Transverse colon (tissue), 4 donors: ENCODE results near the gene CXorf58. TPM values are rescaled to one million over a fixed set of nuclear protein-coding genes. Genes with fewer than 3 reads are reported as not detected.

Source experiments
- DNase-seq: peaks from one replicate; pipeline ENCODE4 v3.0.0-alpha.2; 2019
- H3K27ac ChIP-seq, 4 donors: fragments of 200-600 bp; sonication (generic); 2 replicates each; pipeline ENCODE4 v1.5.1; 2016 to 2018; ENCODE audit warnings: inconsistent platforms in 4 of 4
- H3K27me3 ChIP-seq: fragments of 200-600 bp; sonication (generic); 2 replicates; pipeline ENCODE4 v1.5.1; 2017; ENCODE audit warnings: inconsistent platforms
- H3K36me3 ChIP-seq, 4 donors: fragments of 200-600 bp; sonication (generic); 2 replicates each; pipeline ENCODE4 v1.5.1; 2017 to 2019; ENCODE audit warnings: inconsistent platforms in 4 of 4
- H3K4me1 ChIP-seq, 4 donors: fragments of 200-600 bp; sonication (generic); 2 replicates each; pipeline ENCODE4 v1.5.1; 2017 to 2020; ENCODE audit warnings: inconsistent platforms in 4 of 4
- H3K4me3 ChIP-seq, 4 donors: fragments of 200-600 bp; sonication (generic); 1 replicate in 1 of 4; 2 replicates in 3 of 4; pipeline versions ENCODE4 v1.5.1 to v1.6.1; 2017 to 2019; ENCODE audit warnings: inconsistent platforms in 4 of 4
- H3K9me3 ChIP-seq, 2 donors: fragments of 200-600 bp; sonication (generic); 2 replicates each; pipeline ENCODE4 v1.5.1; 2017 to 2019; ENCODE audit warnings: inconsistent platforms in 2 of 2
- CTCF ChIP-seq, 5 experiments: fragments of 200-600 bp in 3 of 5; fragments of 450-650 bp in 2 of 5; sonication (generic) in 3 of 5; IDR thresholded peaks; 1 replicate in 2 of 5; 2 replicates in 3 of 5; pipeline ENCODE4 v1.5.1; 2016 to 2017; ENCODE audit warnings: antibody characterized with exemption in 5 of 5, inconsistent platforms in 3 of 5, mild to moderate bottlenecking in 2 of 5, moderate library complexity in 1 of 5
- EP300 ChIP-seq: sonication (generic); formaldehyde crosslinking; IDR thresholded peaks from one replicate; pipeline ENCODE4 v1.6.1; 2017; ENCODE audit warnings: antibody characterized with exemption, low read depth
- POLR2A ChIP-seq: fragments of 450-650 bp; IDR thresholded peaks from one replicate; pipeline ENCODE4 v1.6.1; 2016; ENCODE audit warnings: antibody characterized with exemption, mild to moderate bottlenecking, moderate library complexity
- POLR2AphosphoS5 ChIP-seq, 3 donors: sonication (generic); formaldehyde crosslinking; IDR thresholded peaks; one replicate each; pipeline ENCODE4 v1.6.1; 2016; ENCODE audit warnings: antibody characterized with exemption in 3 of 3
- WGBS, 2 donors: methylation state at CpG; one replicate each; pipeline ENCODE4 v1.1.5; 2018; ENCODE audit warnings: low coverage in 1 of 2; 5-methylcytosine and 5-hydroxymethylcytosine counted together
- in situ Hi-C, 4 donors: fragments of 200-750 bp; cut with MboI; loops; one replicate each; pipeline versions ENCODE4 v1.15.0 to v1.15.1; 2017; ENCODE audit warnings: low sequenced_read_pairs in 3 of 4, low pct_ligation_motif_present in 1 of 4, low pct_unique_long_range_greater_than_20kb in 1 of 4
- intact Hi-C: fragments of 100-400 bp; cut with DNase I; formaldehyde crosslinking; loops from one replicate; pipeline ENCODE4 v1.15.1; 2023; ENCODE audit warnings: low total_unique reads
- total RNA-seq, 4 donors: library from RNA; depleted of rRNA; stranded (reverse); fragments of >200 nt; gene quantifications; one replicate each; pipeline ENCODE4 v1.1.0, GENCODE V29; 2016

CXorf58 gene
- total RNA-seq, 4 donors from 2014 or later, result 0.27 TPM; not detected in 3

DNA sequence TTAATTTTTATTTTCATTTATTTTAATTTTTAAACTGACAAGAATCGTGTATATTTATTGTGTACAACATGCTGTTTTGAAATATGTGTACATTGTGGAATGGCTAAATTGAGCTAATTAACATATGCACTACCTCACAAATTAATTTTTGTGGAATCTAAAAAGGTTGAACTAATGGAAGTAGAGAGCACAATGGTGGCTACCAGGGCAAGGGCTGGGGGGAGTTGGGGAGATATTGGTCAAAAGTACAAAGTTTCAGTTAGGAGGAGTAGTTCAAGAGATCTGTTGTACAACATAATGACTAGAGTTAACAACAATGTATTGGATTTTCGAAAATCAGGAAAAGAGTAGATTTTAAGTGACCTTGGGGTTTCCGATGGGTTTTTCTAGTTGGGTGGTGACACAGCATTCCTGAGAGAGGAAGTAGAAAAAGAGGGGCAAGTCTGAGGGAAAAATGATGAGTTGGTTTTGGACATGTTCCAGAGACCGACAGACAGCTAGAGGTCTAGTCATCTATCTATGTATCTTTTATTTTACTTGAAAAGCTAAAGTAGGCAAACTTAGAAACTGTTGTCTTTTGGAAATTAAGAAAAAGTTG, 23.3 kb upstream of the CXorf58 start:
- in situ Hi-C loops, result loop anchor here in 1 of 4 donors (25.0 kb wide), 1 partner anchor 97 kb away; the partner anchor contains the start of gene SAT1
- intact Hi-C loops, result no loop called here
- TF ChIP-seq CTCF (IDR thresholded peaks at IDR 0.05), result no peak
- TF ChIP-seq POLR2AphosphoS5 (IDR thresholded peaks at IDR 0.05), result no peak
- TF ChIP-seq EP300, result no peak
- TF ChIP-seq POLR2A, result no peak

DNA sequence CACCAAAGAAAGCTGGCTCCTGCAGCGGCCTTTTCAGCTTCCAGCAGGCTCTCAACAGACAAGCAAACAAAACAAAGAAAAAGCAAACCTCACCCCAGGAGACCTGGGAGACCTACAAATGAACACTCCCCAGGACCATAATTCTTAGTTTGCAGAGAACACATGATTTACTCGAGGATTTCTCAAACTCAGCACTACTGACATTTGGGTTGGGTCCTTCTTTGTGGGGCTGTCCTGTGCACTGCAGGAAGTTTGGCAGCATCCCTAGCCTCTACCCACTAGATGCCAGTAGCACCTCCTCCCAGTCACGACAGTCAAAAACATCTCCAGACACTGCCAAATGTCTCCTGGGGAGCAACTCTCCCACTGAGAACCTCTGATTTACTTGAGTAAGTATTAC, 22.0 kb upstream of the CXorf58 start:
- DNase-seq, result no peak

More for the DNA sequence above, 23.3 kb upstream of the CXorf58 start:
- no peaks in the 10 kb centered on the region for H3K9me3 ChIP-seq
- peak overlapping the region in 3 of 4 donors; percentile 15 to 55 (median 54) for H3K27ac ChIP-seq
- 65 to 70% methylated on average over 2 to 4 of the region's 4 CpGs for WGBS, 2 donors
- H3K36me3 ChIP-seq, result no peaks in the 10 kb centered on the region
- H3K27me3 ChIP-seq, result no peaks in the 10 kb centered on the region
- H3K4me1 ChIP-seq, result peaks cover 0 to 25% (median 9%) of the 10 kb centered on the region in 4 donors
- no peak for DNase-seq
- no peak overlapping the region for H3K4me3 ChIP-seq

GRCh38 chrX:23887451-23887850, 20.4 kb upstream of the CXorf58 start:
- peak overlapping the region; percentile 32 to 71 (median 60) for H3K27ac ChIP-seq

More for the DNA sequence above, 22.0 kb upstream of the CXorf58 start:
- intact Hi-C loops, result no loop called here
- Histone ChIP-seq H3K4me1 (peaks cover 0 to 25% (median 8%) of the 10 kb centered on the region in 4 donors), H3K27me3 (no peaks in the 10 kb centered on the region), H3K27ac (peak overlapping the region in 1 of 4 donors; percentile 9), H3K36me3 (no peaks in the 10 kb centered on the region), H3K4me3 (no peak overlapping the region), H3K9me3 (no peaks in the 10 kb centered on the region)
- in situ Hi-C loops, result loop anchor here in 1 of 4 donors (25.0 kb wide), 1 partner anchor 99 kb away; the partner anchor contains the start of gene SAT1
- TF ChIP-seq CTCF (IDR thresholded peaks at IDR 0.05), result no peak
- WGBS, 2 donors, result 57% methylated on average over 3 of the region's 3 CpGs; no CpG with 5 or more reads in 1 of the 2 donors

More at GRCh38 chrX:23887451-23887850, 20.4 kb upstream of the CXorf58 start:
- Histone ChIP-seq H3K36me3 (no peaks in the 10 kb centered on the region), H3K27me3 (no peaks in the 10 kb centered on the region), H3K9me3 (no peaks in the 10 kb centered on the region), H3K4me3 (no peak overlapping the region), H3K4me1 (peaks cover 0 to 25% (median 8%) of the 10 kb centered on the region in 4 donors)
- intact Hi-C loops (no loop called here), in situ Hi-C loops (loop anchor here in 1 of 4 donors (25.0 kb wide), 1 partner anchor 100 kb away; the partner anchor contains the start of gene SAT1)
- DNase-seq, result peak; percentile 52
- TF ChIP-seq EP300 (no peak), POLR2A (no peak), CTCF (IDR thresholded peaks at IDR 0.05) (no peak), POLR2AphosphoS5 (IDR thresholded peaks at IDR 0.05) (no peak)
- 72% methylated on average over 6 of the region's 6 CpGs; no CpG with 5 or more reads in 1 of the 2 donors for WGBS, 2 donors
